Effector CD4-positive, alpha-beta T cell (primary cell): ENCODE data around the gene EPG5.
A peak's percentile ranks its signal among the peaks of the same experiment; 100 is the strongest.
"Not testable (repeated sequence)": the region's sequence is repeated elsewhere in the genome, so short reads cannot be mapped to it uniquely, and the experiment has no call there.

ENCODE experiments used
- DNase-seq: peaks from one replicate; pipeline ENCODE4 v3.0.0-alpha.2; 2020

Gene EPG5

DNA sequence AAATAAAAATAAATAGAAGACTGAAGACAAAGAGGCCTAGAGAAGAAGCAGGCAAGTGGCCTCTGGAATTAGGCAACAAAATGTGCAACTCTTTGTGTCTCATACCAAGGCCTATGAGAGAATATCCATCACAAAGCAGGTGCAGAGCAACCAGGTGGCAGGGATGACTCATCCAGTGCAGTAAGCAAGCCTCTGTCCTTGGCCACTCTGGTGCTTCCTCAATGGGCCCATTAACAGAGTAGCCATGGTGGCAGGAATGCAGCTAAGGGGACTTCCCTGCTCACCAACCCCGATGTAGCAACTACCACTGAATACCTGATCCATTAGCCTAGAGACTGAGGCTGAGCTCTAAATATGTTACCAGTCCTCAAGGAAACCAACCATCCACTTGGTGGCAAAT lies 11.0 kb upstream of the EPG5 start:
- no peak for DNase-seq

DNA sequence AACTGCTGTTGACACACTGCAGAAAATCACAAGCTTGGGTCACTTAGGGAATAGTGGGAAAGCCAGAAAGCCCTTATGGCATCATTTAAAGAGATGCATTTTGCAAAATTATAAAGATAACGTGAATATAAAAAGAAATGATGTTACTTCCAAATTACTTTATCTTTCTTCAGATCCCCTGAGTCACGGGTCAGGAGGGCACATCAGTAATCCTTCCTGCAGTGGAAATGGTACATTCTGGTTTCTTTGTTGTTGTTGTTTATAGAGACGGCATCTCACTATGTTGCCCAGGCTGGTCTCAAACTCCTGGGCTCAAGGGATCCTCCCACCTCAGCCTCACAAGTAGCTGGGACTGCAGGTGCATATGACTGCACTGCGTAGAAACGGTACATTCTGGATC lies 9.8 kb upstream of the EPG5 start:
- no peak for DNase-seq

DNA sequence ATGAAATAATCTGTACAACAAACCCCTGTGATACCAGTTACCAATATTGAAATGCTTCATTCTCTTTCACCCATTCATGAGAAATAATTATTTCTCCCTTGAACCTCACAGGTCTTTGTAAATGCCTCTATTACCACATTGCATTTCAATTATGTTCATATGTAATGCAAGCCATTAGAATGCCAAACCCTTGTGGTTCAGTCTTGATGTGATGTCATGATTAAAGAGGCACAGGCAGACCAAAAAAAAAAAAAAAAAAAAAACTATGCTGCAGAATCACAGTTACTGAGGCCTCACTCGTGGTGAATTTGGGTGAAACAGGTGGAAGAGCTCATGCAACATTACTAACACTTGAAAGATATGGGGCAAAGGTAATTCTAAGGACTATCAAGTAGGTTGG lies 9.4 kb upstream of the EPG5 start:
- no peak for DNase-seq

DNA sequence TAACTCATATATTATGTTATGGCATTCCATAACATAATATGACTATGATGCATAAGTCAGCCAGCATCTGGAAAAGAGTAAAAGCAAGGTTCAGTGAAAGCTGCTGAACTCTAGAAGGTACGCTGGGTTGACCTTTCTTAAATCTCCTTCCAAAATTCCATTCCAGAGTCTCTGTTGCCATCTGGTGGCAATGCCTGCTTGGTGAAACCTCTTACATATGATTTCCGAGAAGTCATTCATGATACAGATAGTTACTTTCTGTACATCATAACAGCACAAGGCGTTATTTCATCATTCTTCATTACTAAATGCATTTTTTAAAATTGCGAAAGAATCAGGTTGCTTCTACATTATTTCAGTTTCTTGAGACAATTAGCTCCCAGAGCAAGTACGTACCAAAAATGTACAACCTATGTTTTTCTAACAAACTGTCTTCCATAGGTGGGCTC lies 7.0 kb upstream of the EPG5 start:
- peak; percentile 54 for DNase-seq

DNA sequence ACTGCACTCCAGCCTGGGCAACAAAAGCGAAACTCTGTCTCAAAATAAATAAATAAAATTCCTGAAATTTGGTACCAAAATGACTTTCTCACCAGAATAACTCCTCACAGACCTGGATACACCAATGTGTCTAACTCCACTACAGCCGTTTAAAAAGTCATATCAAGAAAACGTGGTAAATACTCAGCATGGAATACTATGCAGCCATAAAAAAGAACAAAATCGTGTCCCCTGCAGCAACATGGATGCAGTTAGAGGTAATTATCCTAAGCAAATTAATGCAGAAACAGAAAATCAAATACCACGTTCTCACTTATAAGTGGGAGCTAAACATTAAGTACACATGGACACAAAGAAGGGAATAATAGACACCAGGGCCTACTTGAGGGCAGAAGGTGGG lies 2.2 kb downstream of the EPG5 start:
- not testable (repeated sequence) for DNase-seq

DNA sequence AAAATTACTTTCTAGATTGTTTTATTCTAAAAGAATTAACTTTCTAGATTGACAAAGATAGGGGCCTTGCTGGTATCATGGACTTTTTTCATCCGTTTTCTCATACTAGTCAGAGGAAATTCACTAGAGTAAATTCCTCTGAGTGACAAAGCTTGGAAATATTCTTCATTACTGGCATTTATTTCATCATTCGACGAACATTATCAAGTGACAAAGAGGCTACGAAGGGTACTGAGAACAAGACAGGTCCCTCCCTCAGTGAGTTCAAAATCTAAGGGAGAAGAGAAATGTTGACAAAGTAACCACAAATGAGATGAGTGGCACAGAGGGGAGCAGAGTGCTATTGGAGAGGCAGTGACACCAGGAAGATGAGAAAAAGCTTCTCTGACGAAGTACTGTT lies 4.3 kb downstream of the EPG5 start:
- no peak for DNase-seq

DNA sequence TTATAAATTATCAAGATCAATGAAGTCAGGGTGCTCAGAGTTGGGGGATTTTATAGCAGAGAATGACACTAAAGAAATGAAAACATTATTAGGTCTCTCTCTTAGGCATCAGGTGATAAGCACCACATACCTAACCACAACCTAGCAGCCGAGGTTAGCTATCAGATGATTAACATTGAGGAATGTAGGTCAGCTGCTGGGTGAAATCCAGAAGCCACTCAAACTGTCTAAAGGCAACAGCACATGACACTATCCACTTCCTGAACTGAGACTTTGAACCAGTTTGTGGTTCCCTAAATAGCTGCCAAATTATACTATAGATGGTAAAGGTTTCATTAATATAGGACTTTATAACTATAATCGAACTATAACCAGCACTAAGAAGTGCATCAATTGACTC lies 4.7 kb downstream of the EPG5 start:
- DNase-seq, result peak; percentile 17

DNA sequence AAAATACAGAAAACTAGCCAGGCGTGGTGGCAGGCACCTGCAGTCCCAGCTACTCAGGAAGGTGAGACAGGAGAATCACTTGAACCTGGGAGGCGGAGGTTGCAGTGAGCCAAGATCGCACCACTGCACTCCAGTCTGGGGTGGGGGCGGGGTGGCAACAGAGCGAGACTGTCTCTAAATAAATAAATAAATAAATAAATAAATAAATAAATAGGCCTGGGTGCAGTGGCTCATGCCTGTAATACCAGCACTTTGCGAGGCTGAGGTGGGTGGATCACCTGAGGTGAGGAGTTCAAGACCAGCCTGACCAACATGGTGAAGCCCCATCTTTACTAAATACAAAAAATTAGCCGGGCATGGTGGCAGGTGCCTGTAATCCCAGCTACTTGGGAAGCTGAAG lies 7.6 kb downstream of the EPG5 start:
- DNase-seq, result not testable (repeated sequence)

DNA sequence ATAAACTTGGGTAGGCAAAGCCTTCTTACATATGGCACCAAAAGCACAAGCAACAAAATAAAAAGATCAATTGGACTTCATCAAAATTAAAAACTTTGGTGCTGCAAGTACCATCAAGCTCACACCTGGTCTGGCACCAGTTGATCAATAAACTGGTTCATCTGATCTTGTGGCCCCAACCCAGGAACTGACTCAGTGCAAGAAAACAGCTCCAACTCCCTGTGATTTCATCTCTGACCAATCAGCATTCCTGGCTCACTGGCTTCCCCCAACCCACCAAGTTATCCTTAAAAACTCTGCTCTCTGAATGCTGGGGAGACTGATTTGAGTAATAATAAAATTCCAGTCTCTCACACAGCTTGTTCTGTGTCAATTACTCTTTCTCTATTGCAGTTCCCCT lies 8.4 kb downstream of the EPG5 start:
- DNase-seq, result no peak

DNA sequence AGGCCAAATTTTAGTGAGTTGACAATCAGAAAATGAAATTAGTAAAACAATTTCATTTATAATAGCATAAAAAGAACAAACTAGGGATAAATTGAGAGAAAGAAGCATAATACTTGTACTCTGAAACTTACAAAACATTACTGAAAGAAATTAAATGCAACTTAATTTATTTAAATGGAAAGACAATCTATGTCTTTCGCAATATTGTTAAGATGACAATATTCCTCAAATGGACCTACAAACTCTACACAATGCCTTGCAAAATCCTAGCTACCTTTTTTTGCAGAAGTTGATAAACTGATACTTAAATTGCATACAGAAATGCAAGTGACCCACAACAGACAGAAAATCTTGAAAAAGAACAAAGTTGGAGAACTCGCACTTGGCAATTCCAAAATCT lies 9.1 kb downstream of the EPG5 start:
- DNase-seq, result no peak

DNA sequence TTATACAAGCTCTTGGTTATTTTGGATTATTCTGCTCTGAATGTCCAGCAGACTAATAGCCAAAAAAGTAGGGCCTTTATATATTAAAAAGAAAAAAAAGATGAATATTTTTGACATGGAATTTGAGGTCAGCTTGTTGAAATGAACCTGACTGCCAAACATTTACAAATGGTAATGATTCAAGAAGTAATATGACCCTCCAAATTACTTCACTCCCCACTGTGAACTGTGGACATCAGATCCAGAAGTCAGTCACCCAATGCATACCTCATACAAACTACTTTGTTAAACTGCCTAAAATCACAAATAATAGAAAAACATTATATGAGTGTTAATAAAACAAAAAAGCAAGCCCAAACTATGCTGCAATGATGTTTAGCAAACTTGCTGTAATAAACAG lies 10.0 kb downstream of the EPG5 start:
- no peak for DNase-seq

DNA sequence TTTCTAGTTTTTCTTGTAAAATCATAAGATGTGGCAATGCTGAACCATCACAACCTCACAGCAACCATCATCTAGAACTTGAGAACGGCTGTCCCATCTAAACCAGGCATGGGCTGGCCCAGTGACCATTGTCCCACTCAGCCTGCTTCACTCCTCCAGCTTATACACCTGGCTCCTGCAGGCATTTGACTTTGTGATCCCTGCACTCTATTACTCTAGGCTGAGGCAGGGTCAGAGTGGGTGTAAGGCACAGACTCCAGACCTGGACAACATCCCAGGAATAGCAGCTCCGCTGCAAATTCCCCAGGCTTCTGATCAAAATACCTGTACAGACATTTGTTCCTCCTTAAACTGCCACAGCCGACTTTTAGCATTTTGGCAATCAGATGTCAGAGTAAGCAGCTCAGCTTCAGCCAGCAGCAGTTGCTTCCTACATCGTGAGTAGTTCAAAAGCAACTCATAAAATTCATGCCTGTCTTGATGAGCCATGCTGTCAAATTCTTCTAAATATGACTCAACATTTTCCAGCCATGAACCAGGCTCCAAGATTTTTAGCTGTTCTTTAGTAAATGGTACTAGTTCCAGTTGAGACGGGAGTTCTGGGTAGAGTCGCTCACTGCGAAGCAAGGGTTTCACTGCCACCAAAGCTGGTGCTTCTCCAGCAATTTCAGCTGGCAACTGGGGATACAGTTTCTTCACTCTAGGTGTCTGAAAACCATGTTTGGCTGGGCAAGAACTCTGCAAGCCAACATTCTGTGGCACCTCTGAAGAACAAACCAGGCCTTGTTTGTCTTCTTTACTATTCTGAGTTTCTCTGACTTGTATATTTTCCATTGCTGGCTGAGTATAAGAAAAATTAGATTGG lies 12.8 kb downstream of the EPG5 start:
- DNase-seq, result no peak

DNA sequence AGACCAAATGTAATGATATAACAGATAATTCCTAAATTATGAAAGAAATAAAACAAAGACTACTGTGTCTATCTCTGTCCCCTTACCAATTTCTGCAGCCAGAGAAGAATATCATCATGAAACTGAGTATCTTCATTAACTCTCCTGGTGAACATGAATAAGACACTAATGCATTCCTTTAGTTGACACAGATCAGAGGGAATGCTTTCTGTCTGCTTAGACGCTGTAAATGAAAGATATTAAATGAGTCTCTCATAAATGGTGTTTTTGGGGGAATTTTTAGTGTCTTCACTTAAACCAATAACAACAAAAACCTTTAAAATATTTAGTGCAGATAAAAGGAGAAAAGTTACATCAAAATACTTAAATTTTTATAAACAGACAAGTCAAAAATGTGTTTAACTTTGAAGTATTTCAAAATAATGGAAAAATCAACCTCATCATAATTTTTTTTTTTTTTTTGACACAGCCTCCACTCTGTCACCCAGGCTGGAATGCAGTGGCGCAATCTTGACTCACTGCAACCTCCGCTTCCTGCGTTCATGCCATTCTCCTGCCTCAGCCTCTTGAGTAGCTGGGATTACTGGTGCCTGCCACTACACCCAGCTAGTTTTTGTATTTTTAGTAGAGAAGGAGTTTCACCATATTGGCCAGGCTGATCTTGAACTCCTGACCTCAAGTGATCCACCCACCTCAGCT lies 16.0 kb downstream of the EPG5 start:
- DNase-seq, result no peak

DNA sequence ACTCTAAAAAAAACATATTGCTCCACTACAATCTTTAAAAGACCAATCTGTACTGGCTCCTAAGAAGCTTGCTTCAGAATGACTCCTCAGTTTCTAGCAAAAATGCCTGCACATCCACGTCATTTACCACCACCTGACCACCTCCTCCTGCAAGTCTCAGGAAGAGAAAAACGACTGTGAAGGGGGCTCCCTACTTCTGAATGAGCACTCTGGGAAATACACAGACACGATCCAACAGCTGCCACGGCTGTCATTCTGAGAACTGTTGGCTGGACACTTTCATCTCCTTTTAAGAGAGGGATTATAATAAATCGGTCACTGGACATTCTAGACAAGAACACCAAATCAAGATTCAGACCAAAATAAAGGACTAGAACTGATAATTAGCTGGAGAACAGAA lies 21.5 kb downstream of the EPG5 start:
- no peak for DNase-seq

DNA sequence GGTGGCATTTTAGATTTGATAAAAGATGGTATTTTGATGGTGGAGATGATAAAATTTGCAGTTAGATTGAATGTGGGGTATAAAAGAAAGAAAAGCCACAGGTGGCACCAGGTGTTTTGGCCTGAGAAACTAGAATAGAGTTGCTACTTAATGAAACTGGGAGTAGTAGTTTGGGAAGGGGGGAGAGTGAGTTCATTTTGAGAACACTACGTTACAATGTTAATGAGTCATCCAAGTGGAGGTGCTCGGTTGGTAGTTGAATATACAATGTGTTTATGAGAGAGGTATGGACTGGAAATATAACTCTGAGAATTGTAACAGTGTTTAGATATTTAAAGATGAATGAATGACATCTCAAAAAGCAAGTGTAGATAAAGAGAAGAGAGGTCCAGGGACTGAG lies 26.4 kb downstream of the EPG5 start:
- no peak for DNase-seq

DNA sequence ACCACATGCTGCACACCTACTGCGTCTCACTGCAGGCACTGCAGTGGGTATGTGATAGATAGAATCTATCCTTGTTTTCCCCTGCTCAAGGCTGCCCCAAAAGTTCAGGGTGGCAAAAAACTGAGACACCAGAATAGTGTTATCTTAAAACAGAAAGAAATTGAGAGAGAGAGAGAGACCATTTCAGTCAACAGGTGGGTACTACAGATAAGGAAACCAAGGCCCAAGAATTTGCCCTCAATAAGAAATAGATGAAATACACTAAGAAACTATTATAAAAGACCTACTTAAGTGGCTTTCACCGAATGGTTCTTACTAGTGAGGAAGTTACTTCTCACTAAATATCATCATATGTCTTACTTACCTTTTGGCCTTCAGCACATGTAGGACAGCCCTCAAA lies 27.9 kb downstream of the EPG5 start:
- no peak for DNase-seq

DNA sequence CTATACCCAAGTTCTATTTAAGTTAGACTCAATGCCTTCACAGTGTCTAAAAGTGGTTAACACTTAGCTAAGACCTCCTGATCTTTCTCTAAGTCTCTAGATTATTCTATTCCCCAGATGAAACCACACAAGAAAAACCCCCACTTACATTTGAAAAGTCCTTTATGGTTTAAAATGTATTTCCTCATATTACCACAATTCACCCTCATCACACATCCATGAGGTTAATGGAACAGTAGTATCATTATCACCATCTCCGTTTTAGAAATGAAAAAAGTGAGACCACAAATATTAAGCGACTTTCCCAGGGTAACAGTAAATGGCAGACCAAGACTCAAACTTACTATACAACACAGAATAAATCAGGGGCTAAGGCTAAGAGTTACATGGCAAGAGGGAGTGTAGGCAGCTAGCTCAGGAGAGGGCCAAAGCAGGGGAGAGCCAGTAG lies 28.6 kb downstream of the EPG5 start:
- no peak for DNase-seq

DNA sequence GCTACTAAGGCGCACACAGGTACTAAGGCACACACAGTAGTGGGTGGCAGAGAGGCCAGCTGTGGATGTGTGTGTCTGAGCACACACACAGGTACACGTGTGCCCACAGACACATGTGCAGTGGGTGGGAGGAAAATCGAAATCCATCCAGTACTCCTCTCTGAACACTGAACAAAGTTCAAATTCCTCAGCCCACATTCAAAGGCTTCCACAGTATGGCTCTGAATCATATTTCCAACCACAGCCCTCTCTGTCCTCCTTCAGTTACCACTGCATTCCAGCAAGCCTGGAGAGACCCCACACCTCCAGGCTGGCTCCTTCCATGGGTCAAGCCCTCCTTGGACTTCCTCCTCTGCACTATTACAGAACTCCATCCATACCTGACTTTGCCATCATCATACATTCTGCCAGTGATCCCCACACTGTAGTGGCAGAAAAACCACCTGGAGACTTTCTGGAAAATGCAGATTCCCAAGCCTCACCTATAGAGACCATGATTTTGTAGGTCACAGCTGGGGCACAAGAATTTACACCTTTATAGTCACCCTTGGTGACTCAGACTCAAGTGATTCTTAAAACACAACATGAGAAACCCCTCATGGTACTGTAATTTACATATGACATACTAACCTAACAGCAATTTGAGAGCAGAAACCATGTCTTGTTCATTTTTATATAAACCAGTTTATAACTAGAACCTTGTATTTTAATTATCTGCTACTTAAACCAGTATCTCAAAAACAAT lies 31.4 kb downstream of the EPG5 start:
- no peak for DNase-seq

DNA sequence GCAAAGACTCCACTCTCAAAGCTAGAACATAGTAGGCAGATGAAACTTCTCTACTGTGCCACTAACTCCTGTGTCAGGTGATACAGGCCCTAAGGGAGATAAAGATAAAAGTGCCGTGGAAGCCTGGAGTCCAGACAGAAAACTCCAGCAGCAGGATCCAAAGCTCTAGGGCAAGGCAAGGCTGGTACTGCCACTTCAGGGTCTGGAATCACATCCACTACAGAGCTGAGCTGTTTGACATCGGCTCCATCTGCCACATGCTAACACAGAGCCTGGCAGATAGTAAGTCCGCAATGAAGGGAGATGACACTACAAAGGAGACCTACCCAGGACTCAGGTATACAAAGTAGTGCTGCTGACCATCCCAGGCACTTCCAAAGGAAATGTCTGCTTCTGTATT lies 34.4 kb downstream of the EPG5 start:
- no peak for DNase-seq

DNA sequence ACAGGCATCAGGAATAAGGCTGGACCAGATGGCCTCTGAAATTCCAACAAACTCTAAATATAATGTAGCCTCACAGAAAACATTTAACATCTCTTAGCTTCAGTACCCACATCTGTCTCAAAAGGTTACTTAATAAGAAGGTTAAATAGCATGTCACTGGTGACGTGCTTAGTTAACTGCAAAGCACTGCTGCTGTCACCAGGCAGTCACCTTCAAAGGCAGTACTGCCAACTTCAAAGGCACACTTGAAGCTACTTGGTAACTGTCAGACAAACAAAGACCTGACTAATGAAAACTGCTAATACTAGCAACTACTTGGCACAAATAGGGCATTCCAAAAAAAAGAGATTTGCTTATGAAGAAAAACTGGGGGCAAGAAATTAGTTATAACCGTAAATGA lies 36.2 kb downstream of the EPG5 start:
- no peak for DNase-seq

DNA sequence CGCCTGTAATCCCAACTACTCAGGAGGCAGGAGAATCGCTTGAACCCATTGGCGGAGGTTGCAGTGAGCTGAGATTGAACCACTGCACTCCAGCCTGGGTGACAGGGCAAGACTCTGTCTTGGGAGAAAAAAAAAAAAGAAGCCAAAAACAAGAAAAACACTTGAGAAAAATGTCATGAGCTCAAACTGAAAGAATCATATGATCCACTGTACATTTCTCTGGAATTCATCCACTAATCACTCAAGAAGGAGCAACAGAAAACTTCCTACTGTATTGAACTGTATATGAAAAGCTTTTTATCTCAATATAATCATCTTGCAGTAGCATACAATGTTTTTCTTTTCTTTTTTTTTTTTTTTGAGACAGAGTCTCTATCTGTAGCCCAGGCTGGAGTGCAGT lies 40.4 kb downstream of the EPG5 start:
- DNase-seq, result no peak

DNA sequence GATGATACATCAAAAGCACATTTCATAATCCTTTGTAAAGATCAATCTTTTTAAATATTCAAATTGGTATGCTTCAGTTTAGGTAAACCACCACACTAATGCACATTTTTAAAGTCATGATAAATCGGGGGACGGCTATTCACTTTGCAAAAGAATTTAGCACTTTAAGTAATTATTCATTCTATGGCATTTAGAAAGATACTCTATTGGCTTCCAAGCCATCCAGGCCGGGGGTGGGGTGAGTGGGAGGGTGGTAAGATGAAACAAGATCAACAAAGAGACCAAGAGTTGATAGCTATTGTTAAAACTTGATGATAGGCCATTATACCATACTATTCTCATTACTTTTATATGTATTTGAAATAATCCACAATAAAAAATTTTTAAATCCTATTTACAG lies 41.0 kb downstream of the EPG5 start:
- DNase-seq, result no peak

DNA sequence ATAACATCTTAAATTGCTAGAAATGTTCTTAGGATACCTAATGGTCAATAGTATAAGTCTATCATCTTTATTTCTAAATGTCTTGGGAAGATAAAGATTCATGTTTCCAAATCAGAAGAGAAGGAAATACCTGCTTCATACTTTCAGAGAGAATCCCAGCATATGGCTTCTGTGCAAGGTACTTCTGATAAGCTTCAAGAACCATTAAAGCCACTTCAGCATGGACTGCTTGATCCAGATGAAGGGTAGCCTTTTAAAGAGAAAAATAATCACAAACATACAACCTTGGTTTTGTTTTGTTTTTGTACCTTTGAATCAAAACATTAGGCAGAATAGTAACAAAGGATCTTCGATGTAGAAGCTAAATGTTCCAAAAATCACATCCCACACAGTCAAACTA lies 44.0 kb downstream of the EPG5 start:
- DNase-seq, result no peak

DNA sequence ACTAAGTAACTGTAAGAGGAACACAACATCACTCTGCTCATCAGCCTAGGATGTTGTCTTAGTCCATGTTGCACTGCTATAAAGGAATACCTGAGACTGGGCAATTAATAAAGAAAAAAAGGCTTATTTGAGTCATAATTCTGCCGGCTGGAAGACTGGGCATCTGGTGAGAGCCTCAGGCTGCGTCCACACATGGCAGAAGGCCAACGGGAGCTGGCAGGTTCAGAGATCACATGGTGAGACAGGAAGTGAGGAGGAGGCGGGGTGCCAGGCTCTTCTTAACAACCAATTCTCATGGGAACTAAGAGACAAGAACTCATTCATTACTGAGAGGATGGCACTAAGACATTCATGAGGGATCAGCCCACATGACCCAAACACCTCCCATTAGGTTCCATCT lies 46.8 kb downstream of the EPG5 start:
- DNase-seq, result no peak
